HG02970 (cell line): ENCODE data around the gene KRT73.

Source experiments
- ATAC-seq: cut with Tn5 transposase; IDR thresholded peaks from one replicate; pipeline ENCODE4 v1.9.1; 2021; ENCODE audit warnings: mild to moderate bottlenecking, moderate library complexity, moderate number of reproducible peaks; ENCODE audit not compliant: unreplicated experiment, low FRiP score

Gene KRT73

DNA sequence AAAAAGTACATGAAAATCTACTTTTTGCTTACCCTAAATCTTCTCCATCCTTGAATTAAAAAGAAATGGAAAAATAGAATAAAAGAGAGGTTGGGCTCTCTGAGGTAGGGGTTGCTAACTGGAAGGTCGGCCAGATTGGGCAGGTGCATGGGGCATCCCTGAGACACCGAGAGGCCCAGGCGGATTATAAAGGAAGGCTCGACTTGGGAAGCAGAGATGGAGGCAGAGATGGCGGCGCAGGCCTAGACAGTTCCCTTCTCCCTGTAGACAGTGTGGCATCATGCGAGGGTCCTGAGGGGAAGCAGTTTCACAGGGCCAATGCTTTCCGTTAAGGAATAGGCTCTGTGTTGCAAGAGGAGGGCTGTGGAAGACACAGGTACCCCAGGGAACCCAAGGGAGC, 41.0 kb downstream of the KRT73 start:
- no peak for ATAC-seq

DNA sequence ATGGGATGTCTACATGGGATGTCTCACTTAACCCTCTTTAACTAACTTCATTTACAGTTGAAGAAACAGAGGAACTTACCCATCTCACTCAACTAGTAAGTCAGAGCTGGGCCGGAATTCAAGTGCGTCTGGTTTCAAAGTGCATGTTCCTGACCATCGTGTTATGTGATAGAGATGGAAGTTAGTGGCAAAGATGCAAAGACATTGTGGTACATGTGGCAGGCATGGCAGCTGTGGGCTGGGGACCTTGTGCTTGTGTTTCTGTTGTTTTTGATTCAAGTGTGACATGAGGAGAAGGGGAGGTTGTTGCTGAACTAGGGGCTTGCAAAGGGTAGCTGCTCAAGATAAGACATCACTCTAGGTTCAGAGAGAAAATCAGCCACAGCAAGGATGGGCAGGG, 42.4 kb downstream of the KRT73 start:
- ATAC-seq, result no peak

DNA sequence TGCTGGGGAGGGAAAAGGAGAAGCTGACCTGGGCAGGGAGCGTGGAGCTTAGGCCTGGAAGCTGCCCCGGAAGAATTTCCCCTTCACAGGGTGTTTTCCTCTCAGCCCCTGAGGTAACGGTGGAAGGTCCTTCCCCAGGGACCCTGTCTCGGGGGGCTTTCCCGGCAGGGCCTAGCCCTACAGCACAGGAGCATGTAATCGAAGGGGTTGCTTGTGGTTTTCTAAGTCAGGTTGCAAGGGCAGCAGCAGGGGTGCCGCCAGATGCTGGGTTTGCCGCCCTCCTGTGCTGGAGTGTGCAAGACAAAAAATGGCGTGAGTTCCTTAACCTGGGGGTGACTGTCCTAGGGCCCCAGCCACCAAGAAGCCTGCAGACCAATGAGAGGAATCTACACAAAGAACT, 43.1 kb downstream of the KRT73 start:
- no peak for ATAC-seq

GRCh38 chr12:52573743-52574142, 44.6 kb downstream of the KRT73 start, which contains the start of gene KRT74:
TSS of gene KRT74 (minus strand) at chr12:52573843. CDS start at chr12:52573777, 66 bp downstream.
- ATAC-seq, result no peak

DNA sequence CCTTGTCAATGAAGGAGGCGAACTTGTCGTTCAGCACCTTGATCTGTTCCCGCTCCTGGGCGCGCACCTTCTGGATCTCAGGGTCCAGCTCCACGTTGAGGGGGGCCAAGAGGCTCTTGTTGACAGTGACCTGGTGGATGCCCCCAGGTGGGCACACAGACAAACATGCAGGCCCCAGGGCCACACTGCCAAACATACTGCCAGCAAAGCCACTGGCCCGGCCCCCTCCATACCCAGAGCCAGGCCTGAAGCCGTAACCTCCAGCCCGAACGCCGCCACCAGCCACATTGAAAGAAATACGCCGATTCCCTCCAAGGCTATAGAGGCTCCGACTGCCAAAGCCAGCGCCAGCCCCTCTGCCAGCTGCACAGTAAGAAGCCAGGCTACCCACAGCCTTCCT, 45.1 kb downstream of the KRT73 start:
- ATAC-seq, result no peak

GRCh38 chr12:52570511-52570910, 47.8 kb downstream of the KRT73 start:
- no peak for ATAC-seq

DNA sequence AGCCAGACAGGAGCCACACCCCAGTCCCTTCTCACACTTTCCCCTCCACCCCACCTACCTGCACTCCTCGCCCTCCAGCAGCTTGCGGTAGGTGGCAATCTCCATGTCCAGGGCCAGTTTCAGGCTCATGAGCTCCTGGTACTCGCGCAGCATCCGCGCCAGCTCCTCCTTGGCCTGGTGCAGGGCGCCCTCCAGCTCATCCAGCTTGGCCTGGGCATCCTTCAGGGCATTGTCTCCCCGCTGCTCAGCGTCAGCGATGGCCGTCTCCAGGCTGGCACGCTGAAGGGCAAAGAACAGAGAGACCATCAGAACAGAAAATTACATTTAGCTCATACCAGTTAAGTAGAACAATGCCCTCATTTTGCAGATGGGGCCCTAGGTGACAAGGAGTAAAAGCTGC, 50.2 kb downstream of the KRT73 start:
- ATAC-seq, result no peak

GRCh38 chr12:52566847-52567291, 51.5 kb downstream of the KRT73 start:
- no peak for ATAC-seq

DNA sequence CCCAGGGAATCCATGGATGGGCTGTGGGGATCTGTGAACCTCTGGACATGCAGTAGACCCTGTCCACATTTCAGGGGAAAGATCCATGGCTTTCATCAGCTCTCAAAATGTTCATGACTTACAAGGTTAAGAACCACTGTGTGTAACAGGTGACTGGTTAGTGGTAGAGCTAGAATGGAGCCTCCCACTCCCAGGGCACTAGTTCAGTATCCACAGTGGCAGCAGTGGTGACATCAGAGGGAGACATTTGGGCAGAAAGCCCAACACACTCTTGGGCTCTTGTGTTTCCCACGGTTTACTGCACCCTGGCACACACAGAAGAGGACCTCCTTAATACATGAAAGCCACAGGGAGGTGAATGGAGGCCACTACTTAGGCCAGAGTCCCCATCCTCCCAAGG, 53.8 kb downstream of the KRT73 start:
- ATAC-seq, result no peak

- no peak for ATAC-seq
These were observed 56.4 kb downstream of the KRT73 start for GRCh38 chr12:52561880-52562449.

- ATAC-seq, result no peak
These were observed 58.4 kb downstream of the KRT73 start for GRCh38 chr12:52559979-52560378.

DNA sequence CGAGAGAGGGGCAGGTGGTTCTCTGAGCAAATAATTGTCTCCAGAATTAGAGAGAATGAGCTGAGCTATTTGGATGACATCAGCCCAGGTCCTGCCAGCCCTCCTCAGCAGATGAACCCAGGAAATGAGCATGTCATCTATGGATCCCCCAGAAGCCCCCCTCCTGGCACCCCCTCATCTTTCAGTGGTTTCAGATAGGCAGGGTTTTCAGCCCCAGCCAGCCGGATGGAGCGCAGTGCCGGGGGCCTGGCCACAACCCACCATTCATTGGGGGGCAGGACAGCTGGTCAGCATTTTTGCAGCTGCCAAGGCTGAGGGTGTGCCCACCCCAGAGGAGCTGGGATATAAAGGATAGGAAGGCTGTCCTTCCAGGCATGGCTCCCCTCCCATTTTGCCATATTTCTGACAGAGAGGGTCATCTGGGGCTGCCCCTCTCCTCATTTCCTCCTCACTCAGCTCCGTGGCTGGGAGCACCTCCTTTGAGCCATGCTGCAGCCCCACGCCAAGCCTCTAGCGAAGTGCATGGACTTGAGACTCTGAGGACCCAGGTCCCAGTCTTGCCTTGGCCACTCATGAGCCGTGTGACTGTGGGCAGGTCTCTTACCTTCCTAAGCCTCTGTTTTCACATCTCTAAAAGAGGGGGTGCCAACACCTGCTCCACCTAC, 59.4 kb downstream of the KRT73 start:
- no peak for ATAC-seq
